K562 (cell line): ENCODE measurements around the gene TJAP1. TPM values are rescaled to one million over a fixed set of nuclear protein-coding genes. Genes with fewer than 3 reads are reported as not detected.
"Not testable (repeated sequence)": the region's sequence is repeated elsewhere in the genome, so short reads cannot be mapped to it uniquely, and the experiment has no call there.

Experiments
- ATAC-seq: fragments of 200-7000 bp; cut with Tn5 transposase; 3 replicates; pipeline ENCODE4 v1.9.1; 2020; ENCODE audit warnings: moderate library complexity
- BruUV-seq: library from RNA; stranded (reverse); fragments of 400-500 nt; replicated peaks from 2 replicates; lab custom pipeline; 2021; lab: Mats Ljungman, UMichigan
- CTCF ChIA-PET: fragments of 300-600 bp; formaldehyde crosslinking; extraction: SDS; loops from one replicate; lab custom pipeline; 2021; ENCODE audit warnings: low intra/inter-chr PET ratio; lab: Yijun Ruan, JAX
- POLR2A ChIA-PET: fragments of 300-600, 350-650 bp; sonication (Branson Sonifier 250); formaldehyde crosslinking; extraction: SDS; loops from one replicate; lab custom pipeline; 2021; ENCODE audit warnings: antibody characterized with exemption, inconsistent platforms; lab: Yijun Ruan, JAX
- DNase-seq, 4 experiments: peaks; one replicate each; pipeline versions ENCODE4 v3.0.0 to v3.0.0-alpha.2; 2011 to 2018; ENCODE audit warnings: low spot score in 3 of 4, mixed read lengths in 3 of 4; ENCODE audit errors: extremely low read depth in 1 of 4
- FAIRE-seq: peaks from 2 replicates; lab custom pipeline; 2011; peaks lifted over from hg19 to GRCh38; lab: Jason Lieb, UNC
- H2AFZ ChIP-seq: 2 replicates; pipeline ENCODE4 v1.6.0; 2011; ENCODE audit warnings: low read depth, low read length, control low read depth, inconsistent platforms
- H3K27ac ChIP-seq: fragments of 200-600 bp; 3 replicates; pipeline ENCODE4 v1.8.0; 2011; ENCODE audit warnings: low read depth, mild to moderate bottlenecking, control low read depth, inconsistent platforms, low read length, moderate library complexity, mixed read lengths; ENCODE audit errors: extremely low read depth
- H3K27me3 ChIP-seq, 2 experiments: fragments of 300-600 bp in 1 of 2; 2 replicates in 1 of 2; 3 replicates in 1 of 2; pipeline versions ENCODE4 v1.6.0 to v1.8.0; 2011; ENCODE audit warnings: inconsistent platforms in 2 of 2, low read length in 2 of 2, mild to moderate bottlenecking in 1 of 2, mixed read lengths in 1 of 2, moderate library complexity in 1 of 2; ENCODE audit not compliant: control insufficient read depth in 2 of 2, insufficient read depth in 2 of 2
- H3K36me3 ChIP-seq: fragments of 300-600 bp; 3 replicates; pipeline ENCODE4 v1.8.0; 2011; ENCODE audit warnings: mild to moderate bottlenecking, low read length, inconsistent platforms; ENCODE audit not compliant: control insufficient read depth, insufficient read depth
- H3K4me1 ChIP-seq, 2 experiments: fragments of 200-600 bp in 1 of 2; replicated peaks in 1 of 2; 2 replicates in 1 of 2; 3 replicates in 1 of 2; pipeline versions ENCODE4 v1.5.1 to v1.8.0; 2011; ENCODE audit warnings: inconsistent platforms in 2 of 2, low read length in 2 of 2, mild to moderate bottlenecking in 1 of 2, mixed read lengths in 1 of 2, moderate library complexity in 1 of 2; ENCODE audit not compliant: control insufficient read depth in 2 of 2, insufficient read depth in 2 of 2
- H3K4me2 ChIP-seq: 2 replicates; pipeline ENCODE4 v1.6.1; 2011; ENCODE audit warnings: low read length, control low read depth, inconsistent platforms, mixed read lengths; ENCODE audit not compliant: insufficient read depth
- H3K4me3 ChIP-seq: fragments of 200-600 bp; sonication (generic), shearing (Covaris generic); 2 replicates; pipeline ENCODE4 v1.5.1; 2016; ENCODE audit warnings: control low read depth, inconsistent platforms
- H3K79me2 ChIP-seq: fragments of 200-600 bp; 3 replicates; pipeline ENCODE4 v1.8.0; 2011; ENCODE audit warnings: low read length, inconsistent platforms; ENCODE audit not compliant: control insufficient read depth, insufficient read depth
- H3K9ac ChIP-seq, 2 experiments: 2 replicates each; pipeline versions ENCODE4 v1.6.0 to v1.6.1; 2011; ENCODE audit warnings: low read depth in 2 of 2, low read length in 2 of 2, control low read depth in 1 of 2, inconsistent platforms in 1 of 2, mild to moderate bottlenecking in 1 of 2, mixed read lengths in 1 of 2; ENCODE audit not compliant: insufficient read depth in 1 of 2
- H3K9me1 ChIP-seq: one replicate; pipeline ENCODE4 v1.6.0; 2011; ENCODE audit warnings: inconsistent platforms, mild to moderate bottlenecking, low read length, moderate library complexity; ENCODE audit not compliant: control insufficient read depth, insufficient read depth
- H3K9me3 ChIP-seq: replicated peaks from 2 replicates; pipeline ENCODE4 v1.5.1; 2011; ENCODE audit warnings: low read depth, low read length, inconsistent platforms; ENCODE audit not compliant: control insufficient read depth, insufficient read depth
- H4K20me1 ChIP-seq: replicated peaks from 2 replicates; pipeline ENCODE4 v1.6.1; 2011; ENCODE audit warnings: low read length, inconsistent platforms, mixed read lengths; ENCODE audit not compliant: control insufficient read depth, insufficient read depth
- CCAR2 ChIP-seq: fragments of 200-400 bp; formaldehyde crosslinking; IDR thresholded peaks from 2 replicates; pipeline ENCODE4 v1.6.1; 2017; ENCODE audit warnings: mild to moderate bottlenecking, low read depth, low read length
- CEBPB ChIP-seq: fragments of 450-650 bp; IDR thresholded peaks from 2 replicates; pipeline ENCODE4 v1.6.1; 2016; ENCODE audit warnings: missing genetic modification characterization, missing compliant biosample characterization
- KLF13 ChIP-seq: fragments of 450-650 bp; IDR thresholded peaks from 2 replicates; pipeline ENCODE4 v1.6.1; 2016; ENCODE audit warnings: missing genetic modification characterization, low read depth, mild to moderate bottlenecking, missing compliant biosample characterization, moderate library complexity, borderline replicate concordance
- ZNF121 ChIP-seq: sonication (generic); formaldehyde crosslinking; conservative IDR thresholded peaks from 2 replicates; pipeline ENCODE4 v1.8.0; 2022; ENCODE audit warnings: missing genetic modification reagents
- WGBS: fragments of 100-300 bp; shearing (Covaris generic); methylation state at CpG from one replicate; pipeline ENCODE4 v1.1.6; 2016; ENCODE audit warnings: low coverage, mixed read lengths; ENCODE audit not compliant: insufficient coverage; ENCODE audit errors: missing lambda C conversion rate; 5-methylcytosine and 5-hydroxymethylcytosine counted together
- in situ Hi-C: fragments of 300-500 bp; cut with MboI; formaldehyde crosslinking; loops from 4 replicates; pipeline ENCODE4 v1.15.0; 2018; ENCODE audit warnings: inconsistent platforms, mixed read lengths
- intact Hi-C: fragments of 100-400 bp; cut with micrococcal nuclease; formaldehyde crosslinking; loops from 2 replicates; pipeline ENCODE4 v1.14.2; 2022
- polyA plus RNA-seq, 8 experiments: library from polyadenylated mRNA; depleted of rRNA in 4 of 8; stranded (reverse) in 5 of 8; unstranded in 3 of 8; fragments of >200 nt; fragmentation: Nextera tagmentation in 2 of 8; fragmentation: Illumina TruSeq in 1 of 8; extraction: Ambion mirVana in 2 of 8; extraction: Trizol in 1 of 8; gene quantifications; 2 replicates each; pipeline versions ENCODE4 v1.2.1 to v1.2.3, GENCODE V29; 2011 to 2014; ENCODE audit warnings: inconsistent platforms in 1 of 8, missing spikeins in 1 of 8
- total RNA-seq, 7 experiments: library from RNA; depleted of rRNA in 6 of 7; stranded (reverse); fragments of >200 nt in 6 of 7; fragmentation: Illumina TruSeq in 2 of 7; extraction: Trizol in 2 of 7; gene quantifications; 2 replicates each; pipeline versions ENCODE4 v1.2.1 to v1.2.3, GENCODE V29; 2011 to 2021; ENCODE audit warnings: low replicate concordance in 1 of 7

The TJAP1 gene
- total and polyA plus RNA-seq, 9 of the 15 experiments (the other 6 are each of a cell fraction or from before 2014, with no cell fraction given), result 0.06 to 35.8 (median 16.2) TPM

DNA sequence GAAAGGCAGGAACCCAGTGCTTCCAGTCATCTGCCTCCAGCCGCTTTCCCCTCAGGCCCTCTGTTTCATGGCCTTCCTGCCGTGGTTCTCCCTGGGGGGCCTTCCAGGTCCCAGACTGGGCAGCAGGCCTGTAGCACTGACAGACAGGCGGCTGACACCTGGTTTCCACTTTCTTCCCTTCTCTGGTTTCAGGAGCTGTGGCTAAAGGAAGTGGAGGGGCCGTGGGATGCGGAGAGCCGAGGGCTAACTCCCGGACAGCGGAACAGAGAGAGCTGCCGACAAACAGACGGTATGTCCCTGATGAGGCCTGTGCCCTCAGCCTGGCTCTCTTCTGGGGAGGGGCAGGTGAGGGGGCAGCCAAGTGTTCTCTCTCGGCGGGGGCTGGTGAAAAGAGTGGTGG, 20.3 kb downstream of the TJAP1 start:
- ATAC-seq, result no peak
- peaks cover 22% of the 10 kb centered on the region for H4K20me1 ChIP-seq
- WGBS, result 93% methylated on average over 10 of the region's 12 CpGs
- DNase-seq, result no peak
- no peak overlapping the region for H3K27ac ChIP-seq
- peak overlapping the region in 1 of 2 experiments; percentile 28; a peak in 1 of 4 replicates for H3K9ac ChIP-seq
- intact Hi-C loops, result no loop called here
- no peaks in the 10 kb centered on the region for H3K9me3 ChIP-seq
- H3K36me3 ChIP-seq, result peaks cover 48% of the 10 kb centered on the region; the same call in 2 of the 3 replicates
- no peaks in the 10 kb centered on the region for H3K27me3 ChIP-seq
- 0 out of 3 replicates have a peak, but pooled peaks cover 3% of the 10 kb centered on the region for H3K79me2 ChIP-seq
- H3K4me3 ChIP-seq, result no peak overlapping the region
- BruUV-seq, result no TSS peak
- no peak for FAIRE-seq
- in situ Hi-C loops, result no loop called here
- peaks cover 3% of the 10 kb centered on the region for H3K9me1 ChIP-seq
- CTCF ChIA-PET, result interaction anchor here (1.1 kb wide), 1 partner anchor 44 kb away, joined by 6 read pairs; no protein-coding TSS in a partner anchor
- TF ChIP-seq KLF13 (tag) (no peak), CCAR2 (no peak)
- H2AFZ ChIP-seq, result no peak overlapping the region
- POLR2A ChIA-PET, result interaction anchor here (0.7 to 1.8 kb wide), 3 partner anchors 10 to 59 kb away, joined by 3 to 4 read pairs (median 4); no protein-coding TSS in a partner anchor
- no peak overlapping the region for H3K4me2 ChIP-seq
- H3K4me1 ChIP-seq, result peaks cover 16 to 24% of the 10 kb centered on the region in 2 experiments

DNA sequence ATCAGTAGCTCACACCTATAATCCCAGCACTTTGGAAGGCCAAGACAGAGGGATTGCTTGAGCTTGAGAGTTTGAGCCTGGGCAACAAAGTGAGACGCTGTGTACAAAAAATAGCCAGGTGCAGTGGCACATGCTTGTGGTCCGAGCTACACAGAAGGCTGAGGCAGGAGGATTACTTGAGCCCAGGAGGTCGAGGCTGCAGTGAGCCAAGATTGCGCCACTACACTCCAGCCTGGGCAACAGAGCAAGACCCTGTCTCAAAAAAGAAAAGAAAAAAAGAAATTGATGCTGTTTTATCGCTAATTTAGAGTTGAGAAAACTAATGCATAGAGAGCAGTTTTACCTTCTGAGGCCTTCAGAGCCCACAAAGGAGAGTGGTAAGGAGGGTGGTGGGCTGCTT, 20.9 kb downstream of the TJAP1 start:
- H2AFZ ChIP-seq, H3K9ac ChIP-seq, in situ Hi-C loops, H3K4me2 ChIP-seq, FAIRE-seq, H3K9me3 ChIP-seq, ATAC-seq, H3K27me3 ChIP-seq, H3K9me1 ChIP-seq, H3K27ac ChIP-seq, BruUV-seq, intact Hi-C loops, H3K79me2 ChIP-seq, DNase-seq, H3K4me3 ChIP-seq: not testable (repeated sequence)
- Histone ChIP-seq H3K4me1 (peaks cover 16 to 24% of the 10 kb centered on the region in 2 experiments), H3K36me3 (peaks cover 54% of the 10 kb centered on the region; the same call in 2 of the 3 replicates), H4K20me1 (peaks cover 21% of the 10 kb centered on the region)
- TF ChIP-seq ZNF121 (CRISPR knock-in tag) (peak; percentile 9; the same call in 1 of the 2 replicates), CEBPB (peak; percentile 33)
- ChIA-PET POLR2A (interaction anchor here (0.5 to 1.8 kb wide), 4 partner anchors 9 to 130 kb away, joined by 3 to 4 read pairs (median 4); no protein-coding TSS in a partner anchor), CTCF (interaction anchor here (1.0 kb wide), 1 partner anchor 44 kb away, joined by 4 read pairs; no protein-coding TSS in a partner anchor)
- 83% methylated on average over 5 of the region's 5 CpGs for WGBS
